HepG2 (cell line): ENCODE measurements around the gene UBE2QL1. TPM values are rescaled to one million over a fixed set of nuclear protein-coding genes. Genes with fewer than 3 reads are reported as not detected.

ENCODE experiments used
- ATAC-seq: fragments of 200-7000 bp; cut with Tn5 transposase; 3 replicates; pipeline ENCODE4 v1.9.1; 2020; ENCODE audit warnings: mild to moderate bottlenecking, moderate library complexity
- BruUV-seq: library from RNA; stranded (reverse); fragments of 400-500 nt; replicated peaks from 2 replicates; lab custom pipeline; 2021; lab: Mats Ljungman, UMichigan
- CTCF ChIA-PET: fragments of 300-600 bp; formaldehyde crosslinking; extraction: SDS; loops from one replicate; lab custom pipeline; 2021; ENCODE audit warnings: low total read pairs, inconsistent platforms, low intra/inter-chr PET ratio; lab: Yijun Ruan, JAX
- POLR2A ChIA-PET: fragments of 350-600 bp; sonication (Branson Sonifier 250); formaldehyde crosslinking; loops from one replicate; lab custom pipeline; 2020; ENCODE audit warnings: antibody characterized with exemption, inconsistent platforms; lab: Yijun Ruan, JAX
- DNase-seq: peaks from one replicate; pipeline ENCODE4 v3.0.0-alpha.2; 2015; ENCODE audit warnings: low spot score
- FAIRE-seq: peaks from 3 replicates; lab custom pipeline; 2011; peaks lifted over from hg19 to GRCh38; lab: Jason Lieb, UNC
- H2AFZ ChIP-seq: one replicate; pipeline ENCODE4 v1.6.1; 2011; ENCODE audit warnings: low read length, inconsistent platforms
- H3K27ac ChIP-seq: fragments of 300-600 bp; 3 replicates; pipeline ENCODE4 v1.8.0; 2011; ENCODE audit warnings: mixed run types, mild to moderate bottlenecking, mixed read lengths, low read length, inconsistent platforms; ENCODE audit not compliant: insufficient read depth; ENCODE audit errors: extremely low read length
- H3K27me3 ChIP-seq, 2 experiments: fragments of 200-600 bp in 1 of 2; 2 replicates in 1 of 2; 3 replicates in 1 of 2; pipeline versions ENCODE4 v1.6.0 to v1.8.0; 2011; ENCODE audit warnings: low read length in 2 of 2, mild to moderate bottlenecking in 2 of 2, moderate library complexity in 2 of 2, inconsistent platforms in 1 of 2; ENCODE audit not compliant: insufficient read depth in 2 of 2, control insufficient read depth in 1 of 2
- H3K36me3 ChIP-seq, 2 experiments: fragments of 200-600 bp in 1 of 2; replicated peaks in 1 of 2; 2 replicates in 1 of 2; 3 replicates in 1 of 2; pipeline versions ENCODE4 v1.5.1 to v1.8.0; 2011; ENCODE audit warnings: low read length in 2 of 2, inconsistent platforms in 1 of 2; ENCODE audit not compliant: insufficient read depth in 2 of 2, control insufficient read depth in 1 of 2
- H3K4me1 ChIP-seq: 2 replicates; pipeline ENCODE4 v1.5.1; 2012; ENCODE audit warnings: low read length, inconsistent platforms; ENCODE audit not compliant: insufficient read depth
- H3K4me2 ChIP-seq: 2 replicates; pipeline ENCODE4 v1.6.0; 2011; ENCODE audit warnings: low read depth, low read length, inconsistent platforms
- H3K4me3 ChIP-seq, 3 experiments: fragments of 200-600 bp in 1 of 3; sonication (generic), shearing (Covaris generic) in 1 of 3; replicated peaks in 1 of 3; 2 replicates each; pipeline ENCODE4 v1.5.1; 2011 to 2016; ENCODE audit warnings: low read length in 3 of 3, inconsistent platforms in 2 of 3, low read depth in 2 of 3, mild to moderate bottlenecking in 2 of 3, control low read depth in 1 of 3, mixed read lengths in 1 of 3; ENCODE audit not compliant: insufficient read depth in 1 of 3
- H3K79me2 ChIP-seq: one replicate; pipeline ENCODE4 v1.6.1; 2011; ENCODE audit warnings: low read length, inconsistent platforms; ENCODE audit not compliant: insufficient read depth
- H3K9ac ChIP-seq: 2 replicates; pipeline ENCODE4 v1.6.0; 2011; ENCODE audit warnings: mild to moderate bottlenecking, low read depth, low read length, inconsistent platforms; ENCODE audit not compliant: insufficient read depth
- H3K9me3 ChIP-seq: 2 replicates; pipeline ENCODE4 v1.5.1; 2012; ENCODE audit warnings: mild to moderate bottlenecking, low read length
- H4K20me1 ChIP-seq: 2 replicates; pipeline ENCODE4 v1.6.0; 2011; ENCODE audit warnings: inconsistent platforms, mild to moderate bottlenecking, low read length, moderate library complexity; ENCODE audit not compliant: insufficient read depth
- EED ChIP-seq: sonication (generic); formaldehyde crosslinking; IDR thresholded peaks from 2 replicates; pipeline ENCODE4 v1.5.0; 2020; ENCODE audit warnings: mild to moderate bottlenecking, missing genetic modification reagents
- HHEX ChIP-seq: IDR thresholded peaks from 2 replicates; pipeline ENCODE4 v1.6.1; 2016; ENCODE audit warnings: control low read depth
- KLF13 ChIP-seq: sonication (generic); formaldehyde crosslinking; IDR thresholded peaks from 2 replicates; pipeline ENCODE4 v1.4.0; 2020; ENCODE audit warnings: mild to moderate bottlenecking, missing genetic modification reagents
- ONECUT2 ChIP-seq: sonication (generic); formaldehyde crosslinking; IDR thresholded peaks from 2 replicates; pipeline ENCODE4 v1.4.0; 2020; ENCODE audit warnings: missing genetic modification reagents
- PHF21A ChIP-seq: sonication (generic); formaldehyde crosslinking; IDR thresholded peaks from 2 replicates; pipeline ENCODE4 v1.5.0; 2020; ENCODE audit warnings: mild to moderate bottlenecking, missing genetic modification reagents
- PHF8 ChIP-seq: sonication (generic); formaldehyde crosslinking; IDR thresholded peaks from 2 replicates; pipeline ENCODE4 v1.5.0; 2020; ENCODE audit warnings: missing genetic modification reagents
- PITX1 ChIP-seq: sonication (generic); formaldehyde crosslinking; IDR thresholded peaks from 2 replicates; pipeline ENCODE4 v1.5.1; 2020; ENCODE audit warnings: mild to moderate bottlenecking, missing genetic modification reagents
- REL ChIP-seq: sonication (generic); formaldehyde crosslinking; conservative IDR thresholded peaks from 2 replicates; pipeline ENCODE4 v1.8.0; 2022; ENCODE audit warnings: mild to moderate bottlenecking, missing genetic modification reagents, moderate library complexity
- SETDB1 ChIP-seq: sonication (generic); formaldehyde crosslinking; IDR thresholded peaks from 2 replicates; pipeline ENCODE4 v1.5.1; 2020; ENCODE audit warnings: missing genetic modification reagents, mild to moderate bottlenecking, borderline replicate concordance
- SNAPC5 ChIP-seq: sonication (generic); formaldehyde crosslinking; IDR thresholded peaks from 2 replicates; pipeline ENCODE4 v1.8.1; 2023; ENCODE audit warnings: mild to moderate bottlenecking, missing genetic modification reagents, borderline replicate concordance
- TMF1 ChIP-seq: sonication (generic); formaldehyde crosslinking; IDR thresholded peaks from 2 replicates; pipeline ENCODE4 v1.8.1; 2022; ENCODE audit warnings: low read depth, missing genetic modification reagents
- ZNF24 ChIP-seq: fragments of 450-650 bp; IDR thresholded peaks from 2 replicates; pipeline ENCODE4 v1.6.1; 2017; ENCODE audit warnings: antibody characterized with exemption, mild to moderate bottlenecking
- ZNF740 ChIP-seq: sonication (generic); formaldehyde crosslinking; IDR thresholded peaks from 2 replicates; pipeline ENCODE4 v1.4.0; 2020; ENCODE audit warnings: missing genetic modification reagents
- ZNF780A ChIP-seq: sonication (generic); formaldehyde crosslinking; IDR thresholded peaks from 2 replicates; pipeline ENCODE4 v1.8.0; 2022; ENCODE audit warnings: mild to moderate bottlenecking, missing genetic modification reagents, moderate library complexity
- ZNF790 ChIP-seq: sonication (generic); formaldehyde crosslinking; IDR thresholded peaks from 2 replicates; pipeline ENCODE4 v1.8.0; 2022; ENCODE audit warnings: missing genetic modification reagents, mild to moderate bottlenecking, borderline replicate concordance
- WGBS: methylation state at CpG from one replicate; pipeline ENCODE4 v1.1.6; 2017; ENCODE audit warnings: low lambda C conversion rate; 5-methylcytosine and 5-hydroxymethylcytosine counted together
- in situ Hi-C: cut with HindIII; loops from 2 replicates; pipeline ENCODE4 v1.10.0; 2017; ENCODE audit warnings: low pct_unique_long_range_greater_than_20kb; ENCODE audit not compliant: extremely low pct_ligation_motif_present
- intact Hi-C: fragments of 100-400 bp; cut with micrococcal nuclease; formaldehyde crosslinking; loops from one replicate; pipeline ENCODE4 v1.10.0; 2022; ENCODE audit not compliant: unreplicated experiment
- polyA plus RNA-seq, 8 experiments: library from polyadenylated mRNA; depleted of rRNA in 3 of 8; stranded (reverse) in 7 of 8; unstranded in 1 of 8; fragments of >200 nt; fragmentation: Illumina TruSeq in 4 of 8; extraction: Trizol in 4 of 8; gene quantifications; 2 replicates each; pipeline versions ENCODE4 v1.2.1 to v1.2.3, GENCODE V29; 2011 to 2016; ENCODE audit warnings: low read depth in 4 of 8, missing spikeins in 1 of 8, mixed read lengths in 1 of 8; ENCODE audit not compliant: insufficient read depth in 1 of 8
- total RNA-seq, 5 experiments: library from RNA; depleted of rRNA; stranded (reverse); fragments of >200 nt; fragmentation: Illumina TruSeq; extraction: Trizol; gene quantifications; 2 replicates each; pipeline ENCODE4 v1.2.3, GENCODE V29; 2016; ENCODE audit warnings: low read depth in 1 of 5
- TF ChIP-seq, protein P1 (sequence below): sonication (generic); formaldehyde crosslinking; conservative IDR thresholded peaks from 2 replicates; pipeline ENCODE4 v1.4.0; 2020; ENCODE audit warnings: mild to moderate bottlenecking, missing genetic modification reagents, moderate library complexity
- TF ChIP-seq, protein P2 (sequence below): sonication (generic); formaldehyde crosslinking; IDR thresholded peaks from 2 replicates; pipeline ENCODE4 v1.4.0; 2020; ENCODE audit warnings: missing genetic modification reagents

The UBE2QL1 gene
- total and polyA plus RNA-seq, 2 of the 13 experiments (the other 11 are each of a cell fraction or from before 2014, with no cell fraction given) = not detected

- intact Hi-C loops (no loop called here), in situ Hi-C loops (no loop called here)
- H3K9ac ChIP-seq = no peak overlapping the region
- no peaks in the 10 kb centered on the region for H3K36me3 ChIP-seq
- CTCF ChIA-PET = no interaction called here
- BruUV-seq = no TSS peak
- POLR2A ChIA-PET = no interaction called here
- ATAC-seq (no peak), DNase-seq (no peak), FAIRE-seq (no peak)
- H3K27ac ChIP-seq = no peak overlapping the region
- no peaks in the 10 kb centered on the region for H3K79me2 ChIP-seq
- H3K27me3 ChIP-seq = peaks cover 1 to 6% of the 10 kb centered on the region in 2 experiments; a peak in 2 of 5 replicates
- H3K4me3 ChIP-seq = no peak overlapping the region
- no peak overlapping the region for H3K4me2 ChIP-seq
- no peak overlapping the region for H2AFZ ChIP-seq
- H4K20me1 ChIP-seq = no peaks in the 10 kb centered on the region
- no peaks in the 10 kb centered on the region for H3K4me1 ChIP-seq
- no peaks in the 10 kb centered on the region for H3K9me3 ChIP-seq
- WGBS = 58% methylated on average over 4 of the region's 4 CpGs
- TF ChIP-seq REL (CRISPR knock-in tag) (no peak), ZNF24 (no peak), ZNF790 (no peak), SNAPC5 (CRISPR knock-in tag) (no peak), ZNF780A (CRISPR knock-in tag) (no peak), ZNF740 (CRISPR knock-in tag) (no peak), SETDB1 (no peak), ONECUT2 (CRISPR knock-in tag) (no peak), PITX1 (CRISPR knock-in tag) (no peak), EED (CRISPR knock-in tag) (no peak), KLF13 (CRISPR knock-in tag) (no peak), TMF1 (CRISPR knock-in tag) (no peak), HHEX (CRISPR knock-in tag) (no peak), PHF8 (CRISPR knock-in tag) (no peak), PHF21A (CRISPR knock-in tag) (no peak)
- TF ChIP-seq, protein P1, sequence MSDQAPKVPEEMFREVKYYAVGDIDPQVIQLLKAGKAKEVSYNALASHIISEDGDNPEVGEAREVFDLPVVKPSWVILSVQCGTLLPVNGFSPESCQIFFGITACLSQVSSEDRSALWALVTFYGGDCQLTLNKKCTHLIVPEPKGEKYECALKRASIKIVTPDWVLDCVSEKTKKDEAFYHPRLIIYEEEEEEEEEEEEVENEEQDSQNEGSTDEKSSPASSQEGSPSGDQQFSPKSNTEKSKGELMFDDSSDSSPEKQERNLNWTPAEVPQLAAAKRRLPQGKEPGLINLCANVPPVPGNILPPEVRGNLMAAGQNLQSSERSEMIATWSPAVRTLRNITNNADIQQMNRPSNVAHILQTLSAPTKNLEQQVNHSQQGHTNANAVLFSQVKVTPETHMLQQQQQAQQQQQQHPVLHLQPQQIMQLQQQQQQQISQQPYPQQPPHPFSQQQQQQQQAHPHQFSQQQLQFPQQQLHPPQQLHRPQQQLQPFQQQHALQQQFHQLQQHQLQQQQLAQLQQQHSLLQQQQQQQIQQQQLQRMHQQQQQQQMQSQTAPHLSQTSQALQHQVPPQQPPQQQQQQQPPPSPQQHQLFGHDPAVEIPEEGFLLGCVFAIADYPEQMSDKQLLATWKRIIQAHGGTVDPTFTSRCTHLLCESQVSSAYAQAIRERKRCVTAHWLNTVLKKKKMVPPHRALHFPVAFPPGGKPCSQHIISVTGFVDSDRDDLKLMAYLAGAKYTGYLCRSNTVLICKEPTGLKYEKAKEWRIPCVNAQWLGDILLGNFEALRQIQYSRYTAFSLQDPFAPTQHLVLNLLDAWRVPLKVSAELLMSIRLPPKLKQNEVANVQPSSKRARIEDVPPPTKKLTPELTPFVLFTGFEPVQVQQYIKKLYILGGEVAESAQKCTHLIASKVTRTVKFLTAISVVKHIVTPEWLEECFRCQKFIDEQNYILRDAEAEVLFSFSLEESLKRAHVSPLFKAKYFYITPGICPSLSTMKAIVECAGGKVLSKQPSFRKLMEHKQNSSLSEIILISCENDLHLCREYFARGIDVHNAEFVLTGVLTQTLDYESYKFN = no peak
- TF ChIP-seq, protein P2, sequence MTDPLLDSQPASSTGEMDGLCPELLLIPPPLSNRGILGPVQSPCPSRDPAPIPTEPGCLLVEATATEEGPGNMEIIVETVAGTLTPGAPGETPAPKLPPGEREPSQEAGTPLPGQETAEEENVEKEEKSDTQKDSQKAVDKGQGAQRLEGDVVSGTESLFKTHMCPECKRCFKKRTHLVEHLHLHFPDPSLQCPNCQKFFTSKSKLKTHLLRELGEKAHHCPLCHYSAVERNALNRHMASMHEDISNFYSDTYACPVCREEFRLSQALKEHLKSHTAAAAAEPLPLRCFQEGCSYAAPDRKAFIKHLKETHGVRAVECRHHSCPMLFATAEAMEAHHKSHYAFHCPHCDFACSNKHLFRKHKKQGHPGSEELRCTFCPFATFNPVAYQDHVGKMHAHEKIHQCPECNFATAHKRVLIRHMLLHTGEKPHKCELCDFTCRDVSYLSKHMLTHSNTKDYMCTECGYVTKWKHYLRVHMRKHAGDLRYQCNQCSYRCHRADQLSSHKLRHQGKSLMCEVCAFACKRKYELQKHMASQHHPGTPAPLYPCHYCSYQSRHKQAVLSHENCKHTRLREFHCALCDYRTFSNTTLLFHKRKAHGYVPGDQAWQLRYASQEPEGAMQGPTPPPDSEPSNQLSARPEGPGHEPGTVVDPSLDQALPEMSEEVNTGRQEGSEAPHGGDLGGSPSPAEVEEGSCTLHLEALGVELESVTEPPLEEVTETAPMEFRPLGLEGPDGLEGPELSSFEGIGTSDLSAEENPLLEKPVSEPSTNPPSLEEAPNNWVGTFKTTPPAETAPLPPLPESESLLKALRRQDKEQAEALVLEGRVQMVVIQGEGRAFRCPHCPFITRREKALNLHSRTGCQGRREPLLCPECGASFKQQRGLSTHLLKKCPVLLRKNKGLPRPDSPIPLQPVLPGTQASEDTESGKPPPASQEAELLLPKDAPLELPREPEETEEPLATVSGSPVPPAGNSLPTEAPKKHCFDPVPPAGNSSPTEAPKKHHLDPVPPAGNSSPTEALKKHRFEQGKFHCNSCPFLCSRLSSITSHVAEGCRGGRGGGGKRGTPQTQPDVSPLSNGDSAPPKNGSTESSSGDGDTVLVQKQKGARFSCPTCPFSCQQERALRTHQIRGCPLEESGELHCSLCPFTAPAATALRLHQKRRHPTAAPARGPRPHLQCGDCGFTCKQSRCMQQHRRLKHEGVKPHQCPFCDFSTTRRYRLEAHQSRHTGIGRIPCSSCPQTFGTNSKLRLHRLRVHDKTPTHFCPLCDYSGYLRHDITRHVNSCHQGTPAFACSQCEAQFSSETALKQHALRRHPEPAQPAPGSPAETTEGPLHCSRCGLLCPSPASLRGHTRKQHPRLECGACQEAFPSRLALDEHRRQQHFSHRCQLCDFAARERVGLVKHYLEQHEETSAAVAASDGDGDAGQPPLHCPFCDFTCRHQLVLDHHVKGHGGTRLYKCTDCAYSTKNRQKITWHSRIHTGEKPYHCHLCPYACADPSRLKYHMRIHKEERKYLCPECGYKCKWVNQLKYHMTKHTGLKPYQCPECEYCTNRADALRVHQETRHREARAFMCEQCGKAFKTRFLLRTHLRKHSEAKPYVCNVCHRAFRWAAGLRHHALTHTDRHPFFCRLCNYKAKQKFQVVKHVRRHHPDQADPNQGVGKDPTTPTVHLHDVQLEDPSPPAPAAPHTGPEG (CRISPR knock-in tag) = no peak
These were observed 68.2 kb downstream of the UBE2QL1 start for GRCh38 chr5:6516823-6517222.
